Fibroblast of skin of scalp (primary cell): ENCODE measurements around the gene COA5. TPM values are rescaled to one million over a fixed set of nuclear protein-coding genes. Genes with fewer than 3 reads are reported as not detected.

Experiments used
- DNase-seq: peaks from one replicate; pipeline ENCODE4 v3.0.0-alpha.2; 2013
- polyA plus RNA-seq, 2 experiments: library from polyadenylated mRNA; unstranded; fragments of 120-200 nt; gene quantifications; one replicate each; pipeline ENCODE4 v1.2.1, GENCODE V29; 2013; ENCODE audit not compliant: insufficient read length in 2 of 2

COA5 gene
- 17.6 TPM for polyA plus RNA-seq (2013, experiment 1 of 2; ENCODE audit: insufficient read length)
- 20.4 TPM for polyA plus RNA-seq (2013, experiment 2 of 2; ENCODE audit: insufficient read length)

GRCh38 chr2:98608116-98608961, at the start of gene COA5, which contains the start of gene UNC50:
COA5 (minus strand) TSS chr2:98608512; CDS start chr2:98608405, 107 bp downstream.
UNC50 (plus strand) TSS chr2:98608589; CDS start chr2:98609760, 1,171 bp downstream.
- peak; percentile 92 for DNase-seq

GRCh38 chr2:98656800-98657199, 48.5 kb upstream of the COA5 start:
- DNase-seq = no peak

- no peak for DNase-seq
These were observed 46.6 kb upstream of the COA5 start for GRCh38 chr2:98654699-98655495.

GRCh38 chr2:98650998-98651397, 42.7 kb upstream of the COA5 start:
- DNase-seq = no peak

- DNase-seq = no peak
These were observed 41.7 kb upstream of the COA5 start for GRCh38 chr2:98649992-98650375.

- DNase-seq = peak; percentile 74
These were observed 41.1 kb upstream of the COA5 start for GRCh38 chr2:98649135-98649991.

- DNase-seq = no peak
These were observed 40.1 kb upstream of the COA5 start for GRCh38 chr2:98648451-98648850.

GRCh38 chr2:98647636-98648035, 39.3 kb upstream of the COA5 start:
- DNase-seq = peak; percentile 29

- peak; percentile 2 for DNase-seq
These were observed 35.3 kb upstream of the COA5 start for GRCh38 chr2:98643496-98644100.

GRCh38 chr2:98637401-98638147, 29.3 kb upstream of the COA5 start:
- no peak for DNase-seq

- DNase-seq = no peak
These were observed 26.2 kb upstream of the COA5 start for GRCh38 chr2:98634406-98635092.

GRCh38 chr2:98632351-98632750, 24.0 kb upstream of the COA5 start:
- DNase-seq = no peak

- no peak for DNase-seq
These were observed 15.3 kb upstream of the COA5 start for GRCh38 chr2:98623657-98624056.

- no peak for DNase-seq
These were observed 8.8 kb upstream of the COA5 start for GRCh38 chr2:98617149-98617548.

GRCh38 chr2:98615481-98615880, 7.2 kb upstream of the COA5 start:
- no peak for DNase-seq

- no peak for DNase-seq
These were observed 5.9 kb upstream of the COA5 start for GRCh38 chr2:98614024-98614739.

GRCh38 chr2:98608962-98609604, 771 bp upstream of the COA5 start:
- peak; percentile 23 for DNase-seq

GRCh38 chr2:98607741-98608115, 584 bp downstream of the COA5 start:
- no peak for DNase-seq

- DNase-seq = no peak
These were observed 1.2 kb downstream of the COA5 start for GRCh38 chr2:98607104-98607503.
